ENCODE results near the gene STARD10.

DNA sequence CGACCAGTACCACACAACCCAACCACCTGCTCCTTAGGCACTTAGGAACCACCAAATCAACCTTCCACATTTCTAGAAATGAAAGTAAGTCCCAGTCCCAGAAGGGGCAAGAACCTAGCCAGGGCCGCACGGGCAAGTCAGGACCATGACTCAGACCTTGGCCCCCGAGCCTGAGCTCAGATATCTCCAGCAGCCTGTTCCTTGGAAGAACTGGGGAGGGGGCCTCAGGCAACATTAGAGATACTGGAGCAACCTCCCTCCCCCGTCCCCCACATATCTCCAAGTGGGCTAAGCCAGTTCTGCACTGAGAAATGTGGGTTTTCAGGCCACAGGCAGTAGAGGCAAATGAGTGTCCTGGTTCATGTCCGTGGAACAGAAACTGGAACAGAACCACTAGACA is 49.4 kb downstream of the STARD10 start:
- TF ChIP-seq, protein P1, sequence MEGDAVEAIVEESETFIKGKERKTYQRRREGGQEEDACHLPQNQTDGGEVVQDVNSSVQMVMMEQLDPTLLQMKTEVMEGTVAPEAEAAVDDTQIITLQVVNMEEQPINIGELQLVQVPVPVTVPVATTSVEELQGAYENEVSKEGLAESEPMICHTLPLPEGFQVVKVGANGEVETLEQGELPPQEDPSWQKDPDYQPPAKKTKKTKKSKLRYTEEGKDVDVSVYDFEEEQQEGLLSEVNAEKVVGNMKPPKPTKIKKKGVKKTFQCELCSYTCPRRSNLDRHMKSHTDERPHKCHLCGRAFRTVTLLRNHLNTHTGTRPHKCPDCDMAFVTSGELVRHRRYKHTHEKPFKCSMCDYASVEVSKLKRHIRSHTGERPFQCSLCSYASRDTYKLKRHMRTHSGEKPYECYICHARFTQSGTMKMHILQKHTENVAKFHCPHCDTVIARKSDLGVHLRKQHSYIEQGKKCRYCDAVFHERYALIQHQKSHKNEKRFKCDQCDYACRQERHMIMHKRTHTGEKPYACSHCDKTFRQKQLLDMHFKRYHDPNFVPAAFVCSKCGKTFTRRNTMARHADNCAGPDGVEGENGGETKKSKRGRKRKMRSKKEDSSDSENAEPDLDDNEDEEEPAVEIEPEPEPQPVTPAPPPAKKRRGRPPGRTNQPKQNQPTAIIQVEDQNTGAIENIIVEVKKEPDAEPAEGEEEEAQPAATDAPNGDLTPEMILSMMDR (IDR thresholded peaks at IDR 0.05) = no peak
- no peak for TF ChIP-seq POLR2A (IDR thresholded peaks at IDR 0.05)

All from heart left ventricle (tissue), 13 donors.